KMS-11 (cell line): ENCODE measurements around the gene CTNNA3.

Source experiments
- H2AFZ ChIP-seq: fragments of 200-600 bp; sonication (generic); 2 replicates; pipeline ENCODE4 v1.6.1; 2016; ENCODE audit warnings: antibody characterized with exemption, mixed run types, low read depth
- H3K27ac ChIP-seq: fragments of 200-600 bp; sonication (generic); 2 replicates; pipeline ENCODE4 v1.6.1; 2016; ENCODE audit warnings: mild to moderate bottlenecking, mixed run types
- H3K27me3 ChIP-seq: fragments of 200-600 bp; sonication (generic); 2 replicates; pipeline ENCODE4 v1.6.1; 2017; ENCODE audit warnings: mild to moderate bottlenecking, low read depth, mixed run types, moderate library complexity; ENCODE audit not compliant: insufficient read depth
- H3K36me3 ChIP-seq: fragments of 200-600 bp; sonication (generic); 2 replicates; pipeline ENCODE4 v1.6.1; 2017; ENCODE audit warnings: mild to moderate bottlenecking, mixed run types; ENCODE audit not compliant: insufficient read depth
- H3K4me1 ChIP-seq: fragments of 200-600 bp; sonication (generic); 2 replicates; pipeline ENCODE4 v1.6.1; 2016; ENCODE audit warnings: mild to moderate bottlenecking, low read depth, mixed run types; ENCODE audit not compliant: poor library complexity, severe bottlenecking
- H3K4me2 ChIP-seq: fragments of 200-600 bp; sonication (generic); 2 replicates; pipeline ENCODE4 v1.7.0; 2016; ENCODE audit warnings: mild to moderate bottlenecking, mixed run types
- H3K4me3 ChIP-seq: fragments of 200-600 bp; sonication (generic); IDR thresholded peaks from 2 replicates; pipeline ENCODE4 v1.6.1; 2017; ENCODE audit warnings: low read depth, low read length, mixed read lengths; ENCODE audit not compliant: insufficient read depth
- H3K79me2 ChIP-seq: fragments of 200-600 bp; sonication (generic); 2 replicates; pipeline ENCODE4 v1.6.1; 2016; ENCODE audit warnings: low read depth, mixed run types; ENCODE audit not compliant: insufficient read depth
- H3K9ac ChIP-seq: fragments of 200-600 bp; sonication (generic); 2 replicates; pipeline ENCODE4 v1.6.1; 2016; ENCODE audit warnings: mild to moderate bottlenecking, mixed run types
- H4K20me1 ChIP-seq: fragments of 200-600 bp; sonication (generic); 2 replicates; pipeline ENCODE4 v1.6.1; 2016; ENCODE audit warnings: mild to moderate bottlenecking, mixed run types; ENCODE audit not compliant: insufficient read depth
- TF ChIP-seq, protein P1 (sequence below): fragments of 200-600 bp; sonication (generic); conservative IDR thresholded peaks from 2 replicates; pipeline ENCODE4 v1.6.1; 2017; ENCODE audit warnings: low read depth, mild to moderate bottlenecking, antibody characterized with exemption, low read length, moderate library complexity, mixed read lengths

CTNNA3 gene

DNA sequence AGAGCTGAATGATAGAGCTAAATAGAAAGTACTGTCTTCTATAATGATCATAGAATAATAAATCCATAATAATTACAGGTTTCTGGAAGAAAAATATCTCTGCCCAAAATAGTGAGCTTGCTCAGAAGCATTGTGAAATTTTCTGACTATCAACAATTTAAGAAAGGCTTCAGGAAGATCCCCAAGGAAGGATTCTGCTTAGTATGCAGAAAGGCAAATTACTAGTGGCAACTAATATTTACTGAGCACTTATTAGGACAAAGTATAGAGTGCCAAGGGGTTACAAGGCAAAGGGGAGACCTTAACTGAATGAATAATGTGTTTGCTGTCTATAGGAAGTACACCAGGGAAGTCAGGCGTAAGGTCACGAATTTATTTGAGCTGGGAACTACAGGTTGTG lies 928.3 kb downstream of the CTNNA3 start:
- Histone ChIP-seq H3K4me2 (no peak overlapping the region), H3K4me3 (no peak overlapping the region), H3K36me3 (no peaks in the 10 kb centered on the region), H4K20me1 (no peaks in the 10 kb centered on the region), H2AFZ (no peak overlapping the region), H3K4me1 (no peaks in the 10 kb centered on the region), H3K79me2 (no peaks in the 10 kb centered on the region), H3K27ac (no peak overlapping the region), H3K27me3 (no peaks in the 10 kb centered on the region), H3K9ac (no peak overlapping the region)
- TF ChIP-seq, protein P1, sequence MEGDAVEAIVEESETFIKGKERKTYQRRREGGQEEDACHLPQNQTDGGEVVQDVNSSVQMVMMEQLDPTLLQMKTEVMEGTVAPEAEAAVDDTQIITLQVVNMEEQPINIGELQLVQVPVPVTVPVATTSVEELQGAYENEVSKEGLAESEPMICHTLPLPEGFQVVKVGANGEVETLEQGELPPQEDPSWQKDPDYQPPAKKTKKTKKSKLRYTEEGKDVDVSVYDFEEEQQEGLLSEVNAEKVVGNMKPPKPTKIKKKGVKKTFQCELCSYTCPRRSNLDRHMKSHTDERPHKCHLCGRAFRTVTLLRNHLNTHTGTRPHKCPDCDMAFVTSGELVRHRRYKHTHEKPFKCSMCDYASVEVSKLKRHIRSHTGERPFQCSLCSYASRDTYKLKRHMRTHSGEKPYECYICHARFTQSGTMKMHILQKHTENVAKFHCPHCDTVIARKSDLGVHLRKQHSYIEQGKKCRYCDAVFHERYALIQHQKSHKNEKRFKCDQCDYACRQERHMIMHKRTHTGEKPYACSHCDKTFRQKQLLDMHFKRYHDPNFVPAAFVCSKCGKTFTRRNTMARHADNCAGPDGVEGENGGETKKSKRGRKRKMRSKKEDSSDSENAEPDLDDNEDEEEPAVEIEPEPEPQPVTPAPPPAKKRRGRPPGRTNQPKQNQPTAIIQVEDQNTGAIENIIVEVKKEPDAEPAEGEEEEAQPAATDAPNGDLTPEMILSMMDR = no peak

DNA sequence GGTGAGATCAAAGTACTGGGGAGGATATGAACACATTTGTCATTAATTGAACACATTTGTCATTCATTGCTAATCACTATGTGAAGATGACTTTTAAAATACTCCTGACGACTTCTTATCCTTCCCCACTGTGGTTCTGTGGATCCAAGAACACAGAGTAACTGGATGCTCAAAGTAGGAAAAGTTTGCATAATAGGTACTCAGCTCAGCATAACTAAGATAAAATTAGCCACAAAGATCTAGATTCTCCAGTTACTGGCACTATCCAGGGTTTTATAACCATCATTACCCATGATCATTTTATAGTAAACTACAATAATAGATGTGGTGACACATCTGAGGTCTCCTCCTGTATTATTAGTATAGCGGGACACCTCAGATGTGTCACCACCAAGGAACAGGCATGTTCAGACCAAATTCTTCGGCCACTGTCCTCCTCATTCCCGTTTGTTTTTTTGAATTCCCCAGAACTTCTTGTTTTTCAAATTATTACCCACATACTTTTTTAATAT lies 933.7 kb downstream of the CTNNA3 start:
- Histone ChIP-seq H3K4me2 (no peak overlapping the region), H3K36me3 (no peaks in the 10 kb centered on the region), H3K4me3 (no peak overlapping the region), H3K27ac (no peak overlapping the region), H3K9ac (no peak overlapping the region), H4K20me1 (no peaks in the 10 kb centered on the region), H3K4me1 (no peaks in the 10 kb centered on the region), H2AFZ (no peak overlapping the region), H3K27me3 (no peaks in the 10 kb centered on the region), H3K79me2 (no peaks in the 10 kb centered on the region)
- TF ChIP-seq, protein P1 = no peak

DNA sequence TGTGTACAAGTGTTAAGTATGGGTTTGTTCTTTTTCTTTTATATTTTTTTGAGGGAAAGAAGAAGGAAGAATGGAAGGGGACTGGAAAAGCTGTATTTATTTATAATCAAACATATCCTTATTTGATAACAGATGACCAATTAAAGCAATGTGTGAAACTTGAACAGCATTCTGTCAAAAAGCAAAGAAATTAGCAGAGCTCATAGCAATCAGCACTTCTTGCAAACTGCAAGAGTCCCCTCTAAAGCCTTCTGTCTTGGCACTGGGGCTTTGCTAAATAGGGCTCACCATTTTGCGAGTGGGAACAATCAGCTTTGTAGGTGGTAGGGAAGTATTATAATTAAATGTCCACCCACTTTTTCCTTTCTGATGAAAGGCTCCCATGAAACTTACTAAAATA lies 935.1 kb downstream of the CTNNA3 start:
- Histone ChIP-seq H3K4me3 (no peak overlapping the region), H4K20me1 (no peaks in the 10 kb centered on the region), H3K36me3 (no peaks in the 10 kb centered on the region), H3K27me3 (no peaks in the 10 kb centered on the region), H3K9ac (no peak overlapping the region), H3K79me2 (no peaks in the 10 kb centered on the region), H3K27ac (no peak overlapping the region), H3K4me2 (no peak overlapping the region), H2AFZ (no peak overlapping the region), H3K4me1 (no peaks in the 10 kb centered on the region)
- TF ChIP-seq, protein P1 = no peak

DNA sequence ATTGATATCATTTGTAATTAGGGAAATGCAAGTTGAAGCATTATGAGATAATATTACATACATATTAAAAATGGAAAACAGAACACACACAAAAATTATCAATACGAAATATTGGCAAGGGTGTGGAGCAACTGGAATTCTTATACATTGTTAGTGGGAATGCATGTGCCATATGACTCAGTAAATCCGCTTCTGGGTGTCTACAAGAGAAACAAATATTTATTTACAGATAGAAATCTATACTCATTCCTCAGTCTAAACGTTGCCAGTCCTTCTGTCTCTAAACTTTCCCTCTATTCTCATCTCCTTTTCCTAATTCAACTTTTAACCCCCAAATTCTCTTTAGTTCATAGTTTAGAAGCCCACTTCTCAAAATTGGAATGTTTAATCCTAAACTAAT lies 940.5 kb downstream of the CTNNA3 start:
- H3K27ac ChIP-seq = no peak overlapping the region
- H3K4me3 ChIP-seq = no peak overlapping the region
- no peaks in the 10 kb centered on the region for H3K4me1 ChIP-seq
- H3K27me3 ChIP-seq = no peaks in the 10 kb centered on the region
- no peaks in the 10 kb centered on the region for H3K79me2 ChIP-seq
- H3K9ac ChIP-seq = no peak overlapping the region
- no peak overlapping the region for H2AFZ ChIP-seq
- no peaks in the 10 kb centered on the region for H3K36me3 ChIP-seq
- no peaks in the 10 kb centered on the region for H4K20me1 ChIP-seq
- H3K4me2 ChIP-seq = no peak overlapping the region
- TF ChIP-seq, protein P1 = no peak

- Histone ChIP-seq H3K36me3 (no peaks in the 10 kb centered on the region), H3K4me3 (no peak overlapping the region), H4K20me1 (no peaks in the 10 kb centered on the region), H3K79me2 (no peaks in the 10 kb centered on the region), H3K4me2 (no peak overlapping the region), H3K9ac (no peak overlapping the region), H3K27ac (no peak overlapping the region), H2AFZ (no peak overlapping the region), H3K4me1 (no peaks in the 10 kb centered on the region), H3K27me3 (no peaks in the 10 kb centered on the region)
- TF ChIP-seq, protein P1 = no peak
Measured at GRCh38 chr10:66752714-66753113, 943.3 kb downstream of the CTNNA3 start.
